GM19463 (cell line): ENCODE measurements around the gene PGLYRP3.
"Not testable (repeated sequence)": the region's sequence is repeated elsewhere in the genome, so short reads cannot be mapped to it uniquely, and the experiment has no call there.

Experiments
- ATAC-seq: cut with Tn5 transposase; IDR thresholded peaks from one replicate; pipeline ENCODE4 v1.9.1; 2021; ENCODE audit warnings: mild to moderate bottlenecking, moderate library complexity; ENCODE audit not compliant: unreplicated experiment

Gene PGLYRP3

DNA sequence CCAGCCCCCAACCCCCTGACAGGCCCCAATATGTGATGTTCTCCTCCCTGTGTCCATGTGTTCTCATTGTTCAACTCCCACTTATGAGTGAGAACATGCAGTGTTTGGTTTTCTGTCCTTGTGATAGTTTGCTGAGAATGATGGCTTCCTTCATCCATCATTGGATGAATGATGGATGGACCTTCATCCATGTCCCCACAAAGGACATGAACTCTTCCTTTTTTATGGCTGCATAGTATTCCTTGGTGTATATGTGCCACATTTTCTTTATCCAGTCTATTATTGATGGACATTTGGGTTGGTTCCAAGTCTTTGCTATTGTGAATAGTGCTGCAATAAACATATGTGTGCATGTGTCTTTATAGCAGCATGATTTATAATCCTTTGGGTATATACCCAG, 1.6 kb upstream of the PGLYRP3 start:
- not testable (repeated sequence) for ATAC-seq

DNA sequence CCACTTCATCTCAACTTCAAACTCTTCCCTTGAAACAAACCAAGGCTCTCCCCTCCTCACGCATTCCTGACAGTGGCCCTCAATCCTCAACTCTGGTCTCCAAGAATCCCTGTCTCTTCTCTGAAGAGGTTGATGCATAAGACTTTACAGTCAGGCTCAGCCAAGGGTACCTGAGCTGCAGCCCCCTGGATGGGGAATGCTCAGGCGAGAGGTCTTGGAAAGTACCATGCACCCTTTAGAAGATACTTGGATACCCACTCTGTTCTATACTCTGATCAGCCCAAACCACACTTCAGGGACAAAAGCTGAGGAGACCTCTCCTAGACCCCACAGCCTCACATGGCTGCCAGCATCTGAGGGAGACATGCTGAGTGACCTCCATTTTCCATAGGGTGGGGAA, 536 bp upstream of the PGLYRP3 start:
- no peak for ATAC-seq

DNA sequence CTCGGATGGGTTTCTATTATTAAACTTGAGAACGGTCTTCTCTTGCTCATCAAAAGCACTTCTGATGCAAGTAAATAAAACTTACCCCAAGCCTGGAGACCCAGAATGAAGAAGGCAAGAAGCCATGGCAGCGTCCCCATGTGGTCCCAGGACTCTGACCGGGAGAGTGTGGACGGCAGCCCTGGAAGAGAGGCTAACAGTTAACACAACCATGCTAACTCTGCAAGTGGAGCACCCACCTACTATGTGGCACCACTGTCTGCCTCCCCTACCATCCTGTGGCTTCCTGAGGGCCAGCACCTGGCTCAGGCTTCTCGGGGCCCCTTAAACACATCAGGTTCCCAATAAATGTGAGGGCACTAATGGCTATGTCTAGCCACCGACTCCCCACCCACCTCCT, 2.2 kb downstream of the PGLYRP3 start:
- ATAC-seq: no peak

DNA sequence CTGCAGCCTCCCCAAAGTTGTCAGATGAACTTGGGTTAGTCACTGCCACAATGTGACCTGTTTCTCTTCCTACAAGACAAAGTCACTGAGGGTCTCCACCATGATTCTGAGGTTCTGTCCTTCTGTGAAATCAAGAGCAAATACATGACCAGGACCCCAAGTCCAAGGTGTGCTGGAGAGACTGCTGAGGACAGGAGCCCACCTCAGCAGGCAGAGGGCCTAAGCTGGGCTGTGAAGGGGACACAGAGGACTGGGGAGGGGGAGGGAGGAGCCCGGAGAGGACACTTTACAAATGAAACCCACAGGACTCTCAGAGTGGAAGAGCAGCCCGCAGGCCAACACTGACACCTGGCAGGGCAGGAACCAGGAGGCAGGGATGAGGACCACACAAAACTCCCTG, 3.3 kb downstream of the PGLYRP3 start:
- ATAC-seq: no peak

DNA sequence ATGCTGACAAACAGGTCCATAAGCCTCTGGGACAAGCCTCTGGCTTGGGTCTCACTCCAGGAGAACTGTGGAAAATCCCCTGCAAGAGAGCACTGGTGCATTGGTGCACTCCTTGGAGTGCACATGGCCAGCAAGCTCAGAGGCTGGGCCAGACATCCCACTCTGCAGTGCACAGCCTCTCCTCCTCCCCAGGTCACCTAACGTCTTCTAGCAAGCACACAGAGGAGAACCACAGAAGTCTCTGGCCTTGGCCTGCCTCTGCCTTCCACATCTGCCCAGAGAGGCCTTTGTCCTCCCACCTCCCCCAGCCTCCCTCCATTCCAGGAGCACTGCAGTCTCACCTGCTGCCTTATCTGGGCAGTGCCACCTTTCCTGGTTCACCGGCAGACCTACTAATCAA, 4.2 kb downstream of the PGLYRP3 start:
- no peak for ATAC-seq

DNA sequence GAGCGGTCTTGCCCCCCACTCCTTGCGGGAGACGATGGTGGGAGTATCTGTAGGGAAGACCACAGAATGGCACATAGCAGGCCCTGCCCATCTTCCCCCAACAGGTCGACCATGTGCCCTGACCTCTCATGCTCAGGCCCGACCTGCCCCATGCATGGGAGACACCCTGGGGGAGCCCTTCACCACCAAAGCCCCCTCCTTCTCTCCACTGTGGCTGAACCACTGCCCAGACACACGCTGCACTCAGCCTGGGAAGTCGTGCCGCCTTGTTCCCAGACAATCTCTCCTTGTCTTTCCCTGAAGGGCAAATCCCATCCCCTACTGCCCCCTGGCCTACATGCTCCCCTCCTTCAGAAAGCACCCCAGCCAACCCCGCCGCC, 5.5 kb downstream of the PGLYRP3 start:
- ATAC-seq: no peak

DNA sequence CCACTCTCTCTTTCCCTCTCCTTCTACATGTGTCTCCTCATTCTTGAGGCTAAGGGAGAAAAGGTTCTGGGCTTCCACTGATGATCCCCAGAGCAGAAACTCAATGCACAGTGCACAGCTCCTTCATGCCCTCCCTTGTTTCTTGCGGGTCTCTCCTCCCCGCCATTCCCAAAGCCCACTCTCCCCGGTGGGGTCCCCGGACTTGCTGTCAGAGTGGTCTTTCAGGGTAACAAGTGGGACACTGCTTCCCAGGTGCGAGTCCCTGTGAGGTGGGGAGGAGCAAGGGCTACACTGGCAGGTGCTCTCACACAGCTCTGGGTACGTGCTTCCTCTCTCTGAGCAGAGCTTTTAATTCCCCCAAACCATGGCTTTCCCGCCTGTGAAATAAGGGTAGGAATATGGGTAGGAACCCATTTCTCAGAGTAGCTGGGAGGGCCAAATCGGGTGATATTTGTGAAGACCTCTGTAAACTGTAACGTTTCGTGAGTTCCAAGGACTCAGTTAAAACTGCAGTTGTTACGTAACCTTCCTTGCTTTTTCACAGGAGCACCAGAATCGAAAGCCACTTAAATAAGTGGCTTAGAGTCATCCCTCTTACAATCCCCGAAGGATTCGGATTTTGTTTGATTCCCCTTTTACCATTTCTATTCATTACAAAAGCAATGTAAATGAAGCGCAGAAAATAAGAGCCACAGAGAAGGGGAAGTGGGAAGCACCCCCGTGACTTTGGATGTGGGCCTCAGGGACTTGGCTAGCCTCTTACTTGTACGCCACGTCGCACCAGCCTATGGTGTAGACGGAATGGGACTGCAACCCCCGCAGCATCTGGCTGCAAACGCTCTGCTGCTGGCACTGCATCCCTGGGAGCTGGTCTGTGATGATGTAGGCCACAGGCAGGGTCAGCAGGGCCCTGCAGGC, 6.2 kb downstream of the PGLYRP3 start:
- ATAC-seq: no peak

DNA sequence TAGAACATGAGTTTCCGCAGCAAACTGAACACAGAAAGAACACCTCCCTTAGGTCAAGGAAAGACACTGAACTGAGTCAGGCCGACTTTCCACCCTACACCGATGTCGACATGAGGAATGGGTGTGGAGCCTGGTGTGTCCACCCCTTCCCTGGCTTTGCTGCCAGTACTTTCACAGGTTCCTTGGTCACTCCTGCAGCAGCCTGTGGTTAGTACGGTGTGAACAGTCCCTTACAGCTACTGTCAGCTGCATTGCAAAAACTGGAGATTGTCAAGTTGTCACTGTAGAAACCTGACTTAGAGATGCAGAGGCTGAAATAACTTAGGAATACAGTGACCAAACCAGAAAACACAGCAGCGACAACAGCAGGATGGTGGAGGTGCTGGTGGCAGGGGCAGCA, 7.1 kb downstream of the PGLYRP3 start:
- ATAC-seq: no peak

DNA sequence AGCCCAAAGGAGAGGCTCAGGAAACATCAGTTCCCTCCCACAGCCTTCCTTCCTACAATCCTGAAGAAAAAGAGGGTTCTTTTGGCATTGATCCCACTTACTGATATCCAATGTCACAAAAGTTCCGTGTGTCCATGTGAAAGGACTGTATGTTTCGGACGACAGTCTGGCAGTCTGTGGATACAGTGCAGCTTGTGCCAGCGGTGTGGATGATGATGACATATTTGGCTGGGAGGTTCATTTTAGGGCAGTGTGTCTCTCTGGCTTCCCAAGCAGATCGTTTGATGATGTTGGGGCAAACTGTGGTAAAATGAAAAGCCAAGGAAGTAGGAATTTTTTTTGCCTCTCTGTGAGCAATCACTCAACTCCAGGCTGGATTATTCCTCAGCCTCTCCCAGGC, 10.4 kb downstream of the PGLYRP3 start:
- no peak for ATAC-seq

DNA sequence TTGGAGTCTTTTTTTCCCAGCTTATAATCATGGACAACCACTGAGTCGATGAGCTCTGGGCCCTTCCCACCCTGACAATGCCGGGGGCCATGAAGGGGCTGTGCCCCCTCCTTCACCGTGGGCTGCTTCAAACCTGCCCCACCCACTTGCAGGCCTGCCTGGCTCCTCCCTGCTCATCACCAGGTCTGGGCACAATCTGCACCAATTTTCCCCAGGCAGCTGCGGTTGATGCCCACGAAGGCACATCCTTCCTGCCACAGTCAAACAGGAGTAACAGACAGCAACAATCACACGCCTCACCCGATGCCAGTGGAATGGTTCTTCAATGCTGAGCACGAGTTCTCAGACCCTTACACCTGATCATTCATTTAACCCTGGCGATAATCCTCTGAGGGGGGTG, 18.9 kb downstream of the PGLYRP3 start:
- no peak for ATAC-seq

DNA sequence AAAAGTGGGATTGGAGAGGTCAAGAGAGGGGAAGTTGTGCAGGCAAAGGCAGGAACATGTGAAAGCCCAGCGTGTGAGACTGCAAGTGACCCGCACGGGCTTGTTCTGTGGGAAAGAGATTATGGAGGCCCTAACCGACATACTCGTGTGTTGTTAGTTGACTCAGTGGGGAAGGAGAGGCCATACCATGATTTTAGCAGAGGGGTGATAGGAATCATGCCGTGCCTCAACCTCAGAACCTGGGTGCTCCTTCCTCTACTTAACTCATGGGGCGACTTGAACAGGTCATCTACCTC, 19.3 kb downstream of the PGLYRP3 start:
- no peak for ATAC-seq

DNA sequence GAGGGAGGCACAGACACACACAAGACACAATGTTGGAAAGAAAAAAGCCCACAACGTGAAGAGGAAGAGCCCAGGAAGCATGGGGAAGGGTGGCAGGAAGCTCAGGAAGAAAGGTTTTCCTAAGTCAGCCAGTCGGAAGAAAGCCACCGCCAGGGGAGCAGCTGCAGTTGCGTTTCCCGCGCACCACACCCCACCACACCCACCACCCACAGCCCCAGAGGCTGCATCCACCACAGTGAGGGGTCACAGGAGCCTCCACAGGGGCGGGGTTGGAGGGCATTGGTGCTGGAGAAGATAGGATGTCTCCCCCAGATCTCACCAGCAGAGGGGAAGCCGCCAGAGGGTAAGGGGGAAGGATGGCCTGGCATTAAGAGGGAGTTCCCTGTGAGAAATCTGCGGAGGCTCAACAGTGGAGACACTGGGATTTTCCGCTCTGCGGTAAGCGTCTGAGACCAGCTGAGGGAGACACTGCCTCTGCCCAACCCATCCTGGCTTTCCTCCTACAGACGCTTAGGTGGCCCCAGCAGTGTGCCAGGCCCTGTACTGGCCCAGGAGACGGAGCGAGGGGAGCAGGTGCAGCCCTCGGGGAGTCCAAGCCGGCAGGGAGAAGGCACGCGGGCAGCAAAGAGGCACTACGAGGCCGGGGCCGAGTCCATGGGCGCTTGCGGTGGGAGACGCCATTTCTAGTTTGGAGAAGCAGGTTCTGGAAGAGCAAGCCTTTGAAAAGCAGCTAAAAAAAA, 19.8 kb downstream of the PGLYRP3 start:
- ATAC-seq: no peak

DNA sequence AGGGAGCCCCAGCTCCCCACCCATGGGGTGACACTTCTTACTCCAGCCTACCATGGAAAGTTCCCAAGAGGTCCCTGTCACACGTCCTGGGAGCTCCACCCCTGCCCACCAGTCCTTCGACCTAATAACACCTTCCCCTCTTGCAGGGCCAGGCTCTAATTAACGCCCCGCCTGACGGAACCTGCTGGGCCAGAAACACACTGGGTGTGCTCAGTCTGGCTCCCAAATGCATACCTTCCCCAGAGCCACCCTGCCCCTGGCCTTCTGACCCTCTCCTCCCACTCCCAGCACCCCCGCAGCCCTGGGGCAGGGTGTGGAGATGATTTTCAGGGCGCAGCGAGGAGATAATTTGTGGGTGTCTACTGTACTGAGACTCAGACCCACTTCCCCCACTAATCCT, 20.6 kb downstream of the PGLYRP3 start:
- no peak for ATAC-seq

DNA sequence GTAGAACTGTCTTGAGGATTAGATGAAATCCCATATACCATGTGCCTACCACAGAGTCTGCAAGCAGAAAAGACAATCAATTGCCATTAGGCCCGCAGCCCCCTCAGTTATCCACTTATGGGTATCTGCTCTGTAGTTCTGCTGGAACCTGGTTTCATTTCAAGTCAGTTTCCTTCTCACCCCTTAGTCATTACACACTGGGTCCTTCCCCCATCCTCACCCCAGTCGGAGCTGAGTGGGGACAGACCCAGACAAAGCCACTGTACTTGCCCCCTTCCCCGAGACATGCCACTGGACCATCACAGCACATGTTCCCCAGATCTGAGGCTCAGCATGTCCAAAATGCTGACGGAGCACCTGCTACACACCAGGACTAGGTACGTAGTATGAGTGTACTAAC, 21.2 kb downstream of the PGLYRP3 start:
- peak; percentile 54 for ATAC-seq

DNA sequence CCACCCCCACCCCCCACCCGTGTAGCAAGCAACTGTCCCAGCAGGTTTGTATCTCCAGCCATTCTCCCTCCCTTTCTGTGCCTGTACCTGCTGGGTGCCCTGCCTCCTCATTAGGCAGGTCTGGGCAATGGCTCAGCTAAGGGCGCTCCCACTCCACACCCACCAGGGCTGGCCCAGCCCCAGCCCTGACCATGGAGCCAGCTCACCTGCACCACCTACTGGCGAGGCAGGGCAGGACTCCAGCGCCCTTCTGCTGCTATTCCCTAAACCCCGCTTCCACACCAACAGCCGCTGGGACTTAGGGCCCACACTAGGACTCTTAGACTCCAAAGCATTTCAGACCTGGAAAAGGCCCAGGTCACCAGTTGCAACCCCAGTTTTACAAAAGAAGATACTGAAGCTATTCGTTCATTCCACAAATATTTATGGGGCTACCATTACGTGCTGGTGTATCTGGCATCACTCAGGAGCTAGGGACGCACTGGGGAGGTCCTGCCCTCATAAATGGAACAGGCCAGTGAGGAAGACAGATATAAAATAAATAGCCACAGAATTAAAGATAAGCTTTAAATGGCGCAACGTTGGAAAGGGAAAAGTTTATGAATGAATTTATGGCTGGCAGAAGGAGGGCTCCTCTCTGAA, 24.0 kb downstream of the PGLYRP3 start:
- ATAC-seq: no peak

DNA sequence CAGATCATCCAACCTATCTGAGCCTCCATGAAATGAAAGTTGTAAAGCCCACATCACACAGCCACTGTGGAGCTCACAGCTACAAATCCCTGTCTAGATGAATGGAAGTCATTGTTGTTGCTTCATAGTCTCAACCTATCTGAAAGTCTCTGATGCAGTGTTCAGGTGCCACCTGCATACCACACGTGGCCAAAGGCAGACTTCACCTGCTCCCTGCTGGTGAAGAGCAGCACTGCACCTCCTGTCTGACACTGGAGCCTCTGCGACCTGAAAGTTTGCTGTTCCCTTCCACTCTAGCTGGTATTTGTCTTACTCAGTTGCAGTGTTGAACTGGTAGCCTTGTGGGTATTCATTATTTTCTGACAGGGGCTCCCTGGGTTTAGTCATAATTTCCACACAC, 34.9 kb downstream of the PGLYRP3 start:
- peak; percentile 90 for ATAC-seq

DNA sequence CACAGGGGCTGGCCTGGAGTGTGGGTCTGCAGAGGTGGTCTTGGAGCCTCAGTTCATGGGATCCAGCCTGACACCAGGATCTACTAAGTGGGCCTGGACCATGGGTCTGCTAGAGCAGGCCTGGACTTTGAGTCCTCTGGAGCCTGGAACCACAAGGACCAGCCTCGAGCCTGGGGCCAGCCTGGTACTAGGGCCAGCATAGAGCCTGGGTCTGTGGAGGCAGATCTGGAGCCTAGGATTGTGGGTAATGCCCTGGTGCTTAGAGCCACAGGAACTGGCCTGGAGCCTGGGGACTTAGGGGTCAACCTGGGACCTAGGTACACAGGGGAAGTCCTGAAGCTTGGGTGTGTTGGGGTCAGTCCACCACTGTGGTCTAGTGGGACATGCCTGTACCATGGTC, 40.6 kb downstream of the PGLYRP3 start:
- no peak for ATAC-seq

DNA sequence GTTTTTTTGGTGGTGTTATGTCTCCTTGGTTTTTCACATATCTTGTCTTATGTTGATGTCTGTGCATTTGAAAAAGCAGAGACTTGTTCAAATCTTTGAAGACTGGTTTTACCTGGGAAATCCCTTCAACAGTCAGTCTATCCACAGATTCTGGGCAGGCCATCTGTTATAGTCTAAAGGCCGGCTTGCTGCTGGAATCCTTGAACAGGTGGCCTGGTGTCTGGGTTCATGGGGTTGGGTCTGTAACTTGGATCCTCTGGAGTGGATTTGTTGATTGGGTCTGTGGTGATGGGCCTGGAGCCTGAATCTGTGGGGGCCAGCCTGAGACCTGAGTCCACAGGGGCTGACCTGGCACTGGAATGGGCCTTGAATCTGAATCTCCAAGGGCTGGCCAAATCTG, 41.0 kb downstream of the PGLYRP3 start:
- no peak for ATAC-seq

DNA sequence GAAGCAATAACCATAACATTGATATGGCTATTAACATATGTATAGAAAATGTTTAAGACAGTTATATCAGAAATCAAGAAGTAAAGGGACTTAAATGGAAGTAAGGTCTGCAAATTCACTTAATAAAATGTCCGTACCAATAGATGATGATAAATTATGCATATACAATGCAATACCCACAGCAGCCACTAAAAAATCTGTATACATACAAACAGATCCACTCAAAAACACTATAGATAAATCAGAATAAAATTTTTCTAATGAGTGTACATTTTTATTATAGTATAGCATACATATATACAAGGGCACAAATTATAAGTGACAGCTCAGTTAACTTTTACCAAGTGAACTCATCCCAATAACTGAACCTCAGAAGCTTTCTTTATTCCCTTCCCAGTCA, 47.3 kb downstream of the PGLYRP3 start:
- ATAC-seq: no peak

DNA sequence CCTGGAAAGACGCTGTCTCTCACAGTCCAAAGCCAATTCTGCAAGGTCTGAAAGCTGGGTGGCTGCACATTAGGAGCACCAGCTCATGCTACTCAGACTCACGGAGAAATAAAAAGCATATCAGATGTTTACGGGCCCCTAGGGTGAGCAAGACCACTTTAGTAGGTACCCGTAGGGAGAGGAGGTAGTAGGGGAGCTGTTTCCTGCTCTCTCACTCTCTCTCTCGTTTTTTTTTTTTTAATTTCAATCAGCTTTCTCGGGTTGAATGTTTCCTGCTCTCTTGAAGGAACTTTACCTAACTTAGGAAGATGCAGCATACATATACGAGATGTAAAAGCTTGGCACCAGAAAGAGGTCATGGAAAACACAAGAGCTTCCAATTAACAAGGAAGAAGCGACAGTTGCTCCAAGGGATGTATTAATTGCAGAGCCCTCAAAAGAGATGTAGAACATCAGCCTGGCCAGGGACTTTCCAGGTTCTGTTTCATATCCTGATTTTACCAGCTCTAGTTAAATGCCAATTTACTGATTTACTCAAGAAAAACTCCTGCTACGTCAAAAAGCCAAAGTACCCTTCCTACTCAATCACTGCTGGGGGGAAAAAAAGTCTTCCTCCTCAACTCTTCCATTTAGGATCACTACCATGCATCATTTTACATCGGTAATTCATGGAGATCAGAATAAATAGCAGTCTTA, 50.1 kb downstream of the PGLYRP3 start:
- peak; percentile 41 for ATAC-seq

DNA sequence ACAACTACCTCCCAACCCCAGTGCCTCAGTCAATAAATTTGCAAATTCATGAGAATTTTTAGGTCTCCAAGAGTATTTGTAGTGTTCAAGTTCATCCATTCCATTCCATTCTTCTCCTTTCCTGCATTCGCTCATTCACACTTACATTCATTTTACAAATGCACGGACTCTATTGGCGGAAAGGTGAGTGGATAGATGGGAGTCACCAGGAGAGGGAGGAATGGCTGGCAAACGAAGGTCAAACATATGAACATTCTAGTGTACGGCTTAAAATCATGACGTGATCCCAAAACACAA, 50.7 kb downstream of the PGLYRP3 start:
- ATAC-seq: no peak
